ENCODE results near the gene REPS2. TPM values are rescaled to one million over a fixed set of nuclear protein-coding genes. Genes with fewer than 3 reads are reported as not detected.

Gene REPS2
- polyA plus RNA-seq, 4 donors, result 11.5 to 20.5 (median 18.0) TPM

DNA sequence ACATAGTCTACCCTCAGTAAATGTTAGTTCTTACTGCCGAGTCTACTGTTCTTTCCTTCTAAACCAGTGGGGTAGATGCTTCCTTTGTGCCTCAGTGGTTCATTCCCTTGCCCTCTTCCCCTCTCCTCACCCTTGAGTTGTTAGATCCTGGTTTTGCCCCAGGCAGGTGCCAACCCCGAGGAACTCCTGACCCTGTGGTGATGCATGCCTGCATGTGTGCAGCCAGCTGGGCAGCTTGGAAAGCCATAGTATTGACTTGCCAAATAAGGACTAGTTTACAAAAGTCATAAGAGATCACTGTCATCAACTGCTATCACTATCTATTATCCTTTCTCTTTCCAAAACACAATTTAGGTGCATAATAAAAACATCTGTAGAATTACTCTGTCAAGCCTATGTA is 50.9 kb downstream of the REPS2 start:
- no peak for DNase-seq (ENCODE audit: low read depth in 4 of 4, low spot score in 2 of 4)

DNA sequence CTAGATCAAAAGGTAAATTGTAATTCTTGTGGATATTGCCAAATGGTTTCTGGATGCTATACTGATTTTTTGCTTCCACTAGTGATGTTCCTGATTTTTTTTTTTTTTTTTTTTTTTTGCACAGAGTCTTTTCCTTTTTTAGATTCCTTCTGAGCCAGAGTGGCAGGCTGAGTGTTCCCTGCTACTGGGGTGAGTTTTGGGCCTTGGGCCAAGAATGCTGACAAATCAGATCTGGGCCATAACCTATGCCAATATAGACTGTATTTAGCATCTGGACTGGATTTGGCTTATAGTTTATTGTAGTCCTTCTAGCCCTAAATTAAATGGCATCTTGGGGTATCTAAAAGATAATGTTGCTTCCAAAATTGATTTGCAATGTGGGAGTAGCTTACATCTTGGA is 52.8 kb downstream of the REPS2 start:
- no peak for DNase-seq (ENCODE audit: low read depth in 4 of 4, low spot score in 2 of 4)

DNA sequence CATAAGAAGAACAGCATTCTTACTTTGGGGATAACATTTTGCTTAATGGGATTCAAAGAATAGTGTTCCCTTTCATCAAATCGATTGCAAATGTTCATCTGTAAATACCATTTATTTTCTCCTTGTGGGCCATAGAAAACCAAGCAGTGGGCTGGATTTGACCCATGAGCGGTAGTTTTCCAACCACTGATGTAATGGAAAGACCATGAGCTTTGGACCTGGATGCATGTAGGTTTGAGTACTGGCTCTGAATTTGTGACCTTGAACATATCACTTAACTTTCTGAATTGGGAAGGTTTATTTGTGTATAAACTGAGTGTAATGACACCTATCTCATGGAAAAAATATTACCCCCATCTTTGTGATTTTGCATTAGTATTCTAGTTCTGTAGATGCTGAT is 54.3 kb downstream of the REPS2 start:
- no peak for DNase-seq (ENCODE audit: low read depth in 4 of 4, low spot score in 2 of 4)

DNA sequence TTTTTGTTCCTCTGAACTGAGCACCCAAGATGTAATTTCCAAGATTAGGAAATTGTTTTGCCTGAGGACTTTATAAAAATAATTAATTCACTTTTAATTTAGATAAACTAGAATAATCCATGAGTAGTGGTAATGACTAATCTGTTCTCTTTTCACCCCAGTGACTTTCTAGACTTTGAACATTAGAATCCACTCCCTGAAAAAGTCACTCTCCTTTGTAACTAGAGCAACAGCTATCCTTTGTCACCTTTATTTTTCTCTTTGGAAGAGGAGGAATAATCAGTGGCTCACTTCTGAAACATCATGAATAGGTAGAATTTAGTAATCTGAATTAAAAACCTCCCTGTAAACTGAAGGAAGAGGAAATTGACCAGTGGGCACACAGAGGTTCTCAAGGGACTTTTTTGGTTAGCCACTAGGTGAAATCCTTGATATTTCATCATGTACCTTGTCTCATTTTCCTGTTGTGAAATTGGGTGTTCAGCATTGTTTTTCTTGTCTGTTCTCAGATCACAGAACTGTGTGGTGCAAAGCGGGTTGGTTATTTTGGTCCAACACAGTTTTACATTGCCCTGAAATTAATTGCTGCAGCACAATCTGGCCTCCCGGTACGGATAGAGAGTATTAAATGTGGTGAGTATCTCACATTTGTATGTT is 59.4 kb downstream of the REPS2 start:
- no peak for DNase-seq (ENCODE audit: low read depth in 4 of 4, low spot score in 2 of 4)

DNA sequence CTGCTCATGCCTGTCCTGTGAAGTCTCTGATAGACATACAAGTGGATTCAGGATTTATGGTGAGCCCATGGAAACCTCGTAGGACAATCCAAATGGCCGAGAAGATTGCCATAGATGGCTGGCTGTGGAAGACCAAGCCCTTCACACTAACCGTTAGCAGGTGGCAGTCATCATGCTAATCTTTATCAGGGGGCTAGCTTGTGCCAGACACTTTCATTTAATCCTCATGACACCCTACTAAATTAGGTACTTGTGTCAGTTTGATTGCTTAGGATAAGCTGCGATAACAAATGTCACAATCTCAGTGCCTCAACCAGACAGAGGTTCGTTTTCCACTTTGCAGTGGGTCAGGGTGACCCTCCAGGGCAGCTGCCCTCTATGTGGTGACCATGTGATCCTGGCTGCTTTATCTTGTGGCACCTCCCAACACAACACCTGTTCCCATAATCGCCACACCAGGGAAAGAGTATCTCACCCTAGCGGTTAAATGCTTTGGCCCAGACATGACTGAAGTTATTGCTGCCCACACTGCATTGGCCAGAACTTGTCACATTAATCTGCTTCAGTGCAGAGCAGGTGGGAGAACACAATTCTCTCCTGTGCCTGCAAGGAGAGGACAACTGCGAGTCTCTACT is 60.8 kb downstream of the REPS2 start:
- no peak for DNase-seq (ENCODE audit: low read depth in 4 of 4, low spot score in 2 of 4)

DNA sequence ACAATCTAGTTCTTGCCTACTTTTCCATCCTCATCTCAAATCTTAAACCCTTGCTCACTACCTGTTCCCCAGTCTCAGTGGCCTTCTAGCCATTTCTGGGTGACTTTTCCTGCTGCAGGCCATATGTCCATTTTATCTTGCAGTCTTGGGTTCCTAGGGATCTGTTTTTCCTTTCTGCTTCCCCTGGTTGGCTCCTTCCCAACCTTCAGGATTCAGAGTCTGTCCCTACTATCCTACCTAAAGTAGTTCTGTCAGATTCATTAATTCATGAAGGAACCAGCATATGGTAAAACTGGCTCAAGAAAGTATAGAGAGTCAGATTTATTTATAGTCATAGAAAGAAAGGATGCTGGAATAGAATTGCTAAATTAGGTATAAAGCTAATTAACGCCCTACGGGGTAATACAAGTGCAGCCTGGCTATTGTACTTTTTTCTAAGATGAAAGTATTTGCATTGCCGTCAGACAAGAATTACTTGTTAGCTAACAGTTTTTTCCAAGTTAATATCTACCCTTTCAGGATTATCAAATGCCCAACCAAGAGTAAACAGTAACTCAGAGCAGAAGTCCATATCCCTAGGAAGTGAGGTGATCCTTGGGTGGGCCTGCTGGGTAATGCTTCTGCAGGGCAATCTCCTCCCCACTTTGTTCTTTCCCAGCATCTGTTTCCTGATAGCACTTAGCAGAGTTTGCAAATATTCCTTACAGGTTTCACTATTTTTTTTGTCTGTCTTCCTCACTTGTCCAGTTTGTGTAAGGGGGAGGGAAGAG is 63.6 kb downstream of the REPS2 start:
- no peak for DNase-seq (ENCODE audit: low read depth in 4 of 4, low spot score in 2 of 4)

DNA sequence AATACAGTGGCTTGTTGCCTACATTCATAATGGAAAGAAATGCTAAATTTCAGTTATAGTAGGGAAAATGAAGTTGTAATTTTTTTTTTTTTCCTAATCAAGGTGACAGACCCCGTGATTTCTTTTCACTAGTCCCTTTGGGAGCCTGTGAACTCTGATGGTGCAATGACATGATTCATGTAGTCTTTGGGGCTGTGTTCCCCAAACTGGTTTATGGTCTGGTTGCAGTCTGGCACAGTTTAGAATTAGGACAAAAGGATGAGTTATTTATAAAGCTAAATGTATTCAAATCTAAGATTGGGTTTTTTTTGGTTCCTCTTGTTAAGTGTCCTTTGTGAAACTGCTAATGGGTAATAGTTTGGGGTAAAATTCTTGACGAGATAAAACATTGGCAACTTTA is 66.0 kb downstream of the REPS2 start:
- no peak for DNase-seq (ENCODE audit: low read depth in 4 of 4, low spot score in 2 of 4)

DNA sequence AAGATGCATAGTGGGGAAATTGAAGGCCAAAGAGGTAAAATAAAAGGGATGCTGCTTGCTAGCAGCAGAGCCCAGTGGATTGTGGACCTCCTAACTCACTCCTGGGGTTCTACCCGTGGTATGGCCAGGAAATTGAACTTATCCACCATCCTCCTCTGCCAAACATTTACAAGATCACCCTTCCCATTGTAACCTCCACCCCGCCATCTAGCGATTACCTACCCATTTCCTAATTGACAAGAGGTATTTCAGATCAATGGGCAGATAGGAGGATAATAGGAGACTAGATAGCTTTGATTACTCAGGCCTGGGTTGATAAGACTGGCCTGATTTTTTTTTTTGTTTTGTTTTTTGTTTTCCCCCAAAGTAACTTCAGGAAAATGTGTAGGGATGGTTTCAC is 67.8 kb downstream of the REPS2 start:
- DNase-seq (ENCODE audit: low read depth in 4 of 4, low spot score in 2 of 4), result no peak

DNA sequence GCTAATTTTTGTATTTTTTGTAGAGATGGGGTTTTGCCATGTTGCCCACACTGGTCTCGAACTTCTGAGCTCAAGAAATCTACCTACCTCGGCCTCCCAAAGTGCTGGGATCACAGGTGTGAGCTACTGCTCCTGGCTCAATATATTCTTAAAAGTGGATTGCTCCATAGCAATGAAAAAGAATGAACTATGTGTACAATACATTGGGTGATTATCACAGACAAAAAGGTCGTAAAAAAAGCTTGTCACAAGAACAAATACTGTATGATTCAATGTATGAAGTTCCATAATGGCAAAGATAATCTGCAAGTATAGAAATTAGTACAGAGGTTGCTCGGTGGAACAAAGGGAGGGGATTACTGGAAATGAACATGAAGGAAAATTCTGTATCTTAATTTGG is 70.7 kb downstream of the REPS2 start:
- no peak for DNase-seq (ENCODE audit: low read depth in 4 of 4, low spot score in 2 of 4)

DNA sequence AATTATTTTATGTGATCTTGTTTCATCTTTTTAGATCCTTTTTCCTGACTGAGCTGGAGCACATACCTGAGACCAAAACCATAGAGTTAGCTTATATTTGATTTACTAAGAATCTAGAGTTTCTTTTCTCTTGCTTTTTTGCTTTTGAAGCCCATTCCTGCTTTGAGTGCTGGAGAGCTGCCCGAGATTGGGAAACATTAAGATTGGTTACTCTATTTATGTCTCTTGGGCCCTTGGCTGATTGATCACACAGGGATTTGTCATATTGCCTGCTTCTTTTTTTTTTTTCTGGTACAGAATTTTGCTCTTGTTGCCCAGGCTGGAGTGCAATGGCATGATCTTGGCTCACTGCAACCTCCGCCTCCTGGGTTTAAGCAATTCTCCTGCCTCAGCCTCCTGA is 73.9 kb downstream of the REPS2 start:
- no peak for DNase-seq (ENCODE audit: low read depth in 4 of 4, low spot score in 2 of 4)

DNA sequence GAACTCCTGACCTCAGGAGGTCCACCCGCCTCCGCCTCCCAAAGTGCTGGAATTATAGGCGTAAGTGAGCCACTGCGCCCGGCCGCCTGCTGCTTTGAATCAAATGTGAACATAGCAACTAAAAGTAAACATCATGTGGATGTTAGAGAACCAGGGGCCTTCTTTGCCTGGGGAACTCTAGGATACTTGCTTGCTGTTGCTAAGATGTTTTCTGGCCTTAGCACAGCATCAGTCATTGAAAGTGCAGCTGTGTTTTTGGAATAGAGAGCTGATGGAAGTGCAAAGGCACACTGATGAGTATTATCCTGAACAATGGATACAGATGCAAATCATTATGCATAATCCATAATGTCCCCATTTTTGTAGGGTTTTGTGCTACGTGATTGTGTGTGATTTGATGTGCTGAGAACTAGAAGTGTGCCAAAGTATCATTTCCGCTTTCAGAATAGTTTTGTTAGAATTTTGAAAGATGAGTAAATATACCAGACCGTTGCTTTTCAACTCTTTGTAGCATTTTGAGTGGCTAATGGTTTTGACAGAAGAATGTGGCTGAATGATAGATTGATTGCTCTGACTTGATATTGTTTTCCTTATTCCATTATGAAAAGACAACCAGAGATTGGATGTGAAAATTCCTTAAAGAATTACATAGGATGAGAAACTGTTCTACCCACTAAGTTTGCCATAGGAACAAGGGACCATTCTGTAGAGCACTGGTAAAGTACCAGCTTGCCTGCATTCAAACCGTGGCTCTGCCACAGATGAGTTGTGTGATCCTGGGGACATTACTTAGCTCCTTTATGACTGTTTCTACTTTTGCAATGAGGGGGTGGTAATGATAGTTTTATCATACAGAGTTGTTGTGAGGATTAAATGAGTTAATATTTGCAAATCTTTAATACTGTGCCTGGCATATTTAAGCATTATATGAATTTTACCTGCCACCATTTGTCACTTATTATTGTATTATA is 74.7 kb downstream of the REPS2 start:
- no peak for DNase-seq (ENCODE audit: low read depth in 4 of 4, low spot score in 2 of 4)

DNA sequence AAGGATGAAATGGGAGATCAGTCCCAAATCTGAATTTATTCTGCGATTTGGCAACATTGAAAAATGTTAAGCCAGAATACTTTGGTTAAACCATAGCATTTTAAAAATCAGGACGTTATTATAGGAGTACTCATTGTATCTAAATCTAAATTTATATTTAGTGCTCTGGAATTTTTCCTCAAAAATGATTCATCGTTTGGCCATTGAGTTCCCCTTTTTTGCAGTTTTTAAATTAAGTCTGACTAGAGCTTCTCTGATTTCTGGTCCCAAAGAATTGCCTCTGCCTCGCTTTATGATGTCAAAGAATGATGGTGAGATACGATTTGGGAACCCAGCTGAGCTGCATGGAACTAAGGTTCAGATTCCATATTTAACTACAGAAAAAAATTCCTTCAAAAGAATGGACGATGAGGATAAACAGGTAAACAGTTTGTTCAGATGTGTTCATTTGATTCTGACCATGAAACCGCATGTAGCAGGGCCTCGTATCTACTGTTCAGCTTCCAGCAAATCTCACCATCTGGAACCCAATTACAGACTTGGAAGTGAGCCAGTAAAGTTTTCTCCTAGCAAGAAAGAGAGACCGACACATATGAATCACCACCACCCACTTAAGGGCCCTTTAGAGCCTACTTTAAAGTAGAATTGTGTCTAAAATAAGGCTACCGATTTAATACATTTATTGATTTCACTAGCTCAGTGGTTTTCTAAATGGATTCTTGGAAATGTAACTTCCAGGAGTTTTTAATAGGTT is 75.6 kb downstream of the REPS2 start:
- DNase-seq (ENCODE audit: low read depth in 4 of 4, low spot score in 2 of 4), result no peak

DNA sequence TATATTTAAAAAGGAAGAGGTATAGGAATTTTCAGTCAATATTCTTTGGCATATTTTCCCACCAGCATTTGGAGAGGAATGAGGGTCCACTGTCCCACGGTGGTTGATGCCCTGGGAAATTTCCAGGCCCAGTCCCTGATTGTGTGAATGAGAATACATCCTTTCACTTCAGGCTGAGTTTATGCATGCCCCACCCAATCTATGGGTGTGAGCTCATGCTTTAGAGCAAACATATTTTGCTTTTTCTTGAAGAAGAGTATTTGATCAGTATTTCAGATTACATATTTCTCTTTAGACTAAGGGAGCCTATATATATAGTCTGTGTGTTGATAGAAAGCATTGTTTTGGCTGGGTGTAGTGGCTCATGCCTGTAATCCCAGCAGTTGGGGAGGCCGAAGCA is 77.2 kb downstream of the REPS2 start:
- DNase-seq (ENCODE audit: low read depth in 4 of 4, low spot score in 2 of 4), result no peak

DNA sequence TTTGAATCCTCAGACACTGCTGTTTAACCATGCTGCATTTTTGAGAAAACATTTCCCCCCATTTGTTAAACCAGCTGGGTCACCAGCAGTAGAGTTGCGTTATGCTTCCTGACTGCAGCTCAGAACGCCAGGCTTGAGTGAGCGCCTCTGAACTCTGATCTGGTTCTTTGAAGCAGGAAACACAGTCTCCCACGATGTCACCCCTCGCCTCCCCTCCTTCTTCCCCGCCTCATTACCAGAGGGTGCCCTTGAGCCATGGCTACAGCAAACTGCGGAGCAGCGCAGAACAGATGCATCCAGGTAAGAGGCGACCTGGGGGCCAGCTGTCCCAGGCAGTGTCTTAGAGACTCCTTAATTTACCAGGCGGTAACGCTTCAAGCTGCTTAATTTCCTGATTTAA is 78.4 kb downstream of the REPS2 start:
- peak in 1 of 4 donors; percentile 55 for DNase-seq (ENCODE audit: low read depth in 4 of 4, low spot score in 2 of 4)

DNA sequence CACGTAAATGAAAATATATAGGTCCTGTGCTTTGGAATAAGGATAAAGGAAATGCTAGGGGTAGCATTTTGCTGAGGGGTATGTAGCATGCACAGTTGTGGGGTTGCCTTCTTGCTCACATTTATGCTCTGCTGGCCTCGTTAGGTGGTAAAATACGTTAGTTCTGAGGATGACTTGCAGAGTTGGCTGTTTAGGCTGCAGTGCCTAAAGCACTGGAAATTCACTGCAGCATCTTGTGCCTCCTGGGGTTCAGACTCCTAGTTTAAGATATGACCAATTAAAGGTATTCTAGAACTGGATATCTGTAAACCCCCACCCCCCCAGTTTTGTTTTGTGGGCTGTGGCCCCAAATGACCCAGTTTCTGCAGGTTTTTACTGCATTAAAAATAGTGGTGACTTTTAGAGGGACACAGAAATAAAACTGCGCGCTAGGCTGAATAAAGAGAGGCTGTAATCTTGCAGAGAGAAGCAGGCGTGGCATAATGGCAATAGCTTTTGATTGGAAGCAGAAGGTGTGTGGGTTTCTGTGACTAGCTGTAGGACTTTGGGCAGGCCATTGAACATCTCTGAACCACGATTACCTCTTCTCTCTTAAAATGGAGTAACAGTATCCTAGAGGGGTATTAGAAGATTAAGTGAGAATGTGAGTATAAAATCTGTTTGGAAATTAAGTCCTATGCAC is 79.3 kb downstream of the REPS2 start:
- DNase-seq (ENCODE audit: low read depth in 4 of 4, low spot score in 2 of 4), result no peak

DNA sequence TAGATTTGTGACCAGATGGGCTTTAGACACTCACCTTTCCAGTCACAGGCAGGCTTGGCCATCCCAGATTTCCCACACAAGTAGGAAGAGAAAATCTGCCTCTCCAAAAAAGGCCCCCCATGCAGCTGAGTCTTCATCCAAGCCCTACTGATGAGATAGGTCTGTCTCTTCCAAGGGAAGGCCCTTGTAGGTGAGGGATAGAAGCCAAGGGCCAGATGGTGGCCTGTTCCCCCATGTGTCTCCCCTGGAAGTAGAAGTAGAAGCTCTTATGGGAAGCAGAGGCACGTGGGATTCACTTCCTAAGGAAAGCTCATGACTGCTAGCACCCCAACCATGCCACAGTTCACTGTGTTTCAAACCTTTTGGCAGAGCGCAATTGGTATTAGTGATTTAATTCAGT is 81.5 kb downstream of the REPS2 start:
- no peak for DNase-seq (ENCODE audit: low read depth in 4 of 4, low spot score in 2 of 4)

DNA sequence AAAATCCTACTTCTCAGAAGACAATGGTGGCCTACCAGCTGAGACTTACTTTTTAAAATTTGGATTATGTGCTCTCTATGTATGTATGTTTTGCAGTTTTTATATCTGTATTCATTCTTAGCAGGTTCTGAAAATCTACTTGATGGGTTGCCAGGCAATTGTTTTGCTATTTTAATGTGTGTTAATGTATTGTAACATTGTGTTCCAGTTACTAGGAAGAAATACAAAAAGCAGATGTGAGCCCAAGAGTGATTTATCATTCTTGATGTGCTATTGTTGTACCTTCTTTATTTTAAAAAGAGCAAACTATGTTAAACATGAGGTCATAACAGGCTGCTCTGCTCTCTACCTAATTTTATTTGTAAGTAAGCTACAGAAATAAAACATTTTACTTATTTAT is 81.9 kb downstream of the REPS2 start:
- DNase-seq (ENCODE audit: low read depth in 4 of 4, low spot score in 2 of 4), result no peak

DNA sequence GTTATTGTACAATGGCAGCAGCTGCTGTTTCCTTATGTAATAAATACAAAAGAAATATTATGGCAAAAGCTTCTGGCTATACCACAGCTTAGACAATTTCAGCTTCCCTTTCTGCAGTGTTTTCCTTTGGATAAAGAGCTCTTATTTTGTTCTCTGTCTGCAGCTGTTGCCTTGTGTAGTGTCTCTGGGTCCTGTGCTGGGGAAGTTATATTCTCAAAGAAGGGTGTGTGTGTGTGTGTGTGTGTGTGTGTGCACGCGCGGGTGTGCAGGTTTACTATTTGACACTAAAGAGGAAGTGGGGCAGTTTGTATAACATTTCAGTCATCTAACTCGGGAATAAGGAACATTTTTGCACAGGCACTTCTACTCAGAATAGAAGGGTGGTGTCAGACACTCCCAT is 83.6 kb downstream of the REPS2 start:
- DNase-seq (ENCODE audit: low read depth in 4 of 4, low spot score in 2 of 4), result no peak

DNA sequence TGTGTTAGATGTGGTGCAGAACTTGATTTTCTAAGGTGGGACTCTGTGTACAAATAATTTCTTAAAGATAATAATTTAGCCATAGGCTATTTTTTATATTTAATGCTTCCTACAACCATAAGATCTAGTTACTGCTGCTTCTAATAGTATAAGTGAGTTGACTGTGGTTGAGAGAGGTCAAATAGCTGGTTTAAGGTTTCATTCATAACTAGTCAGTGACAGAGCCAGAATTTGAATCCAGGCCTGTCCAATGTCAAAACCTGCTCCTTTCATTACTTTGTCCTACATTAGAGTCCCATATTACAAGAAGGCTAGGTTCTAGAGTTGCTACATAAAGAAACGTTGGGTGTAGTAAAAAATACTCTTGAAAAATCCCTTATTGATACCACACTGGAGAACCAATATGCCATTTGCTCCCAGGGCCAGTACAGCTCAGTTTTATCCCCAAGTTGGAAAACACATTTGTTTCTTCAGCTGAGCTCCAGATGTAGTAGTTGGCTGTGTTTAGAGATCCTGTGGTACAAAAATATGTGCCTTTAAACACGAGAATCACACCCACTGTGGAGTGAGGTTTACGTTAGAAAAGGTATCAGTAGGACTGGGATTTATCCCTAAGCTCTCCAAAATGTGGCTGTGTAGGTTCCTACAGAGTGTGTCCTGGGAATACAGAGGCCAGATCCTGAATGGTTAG is 84.3 kb downstream of the REPS2 start:
- DNase-seq (ENCODE audit: low read depth in 4 of 4, low spot score in 2 of 4), result no peak

All from left renal cortex interstitium (tissue), 4 donors.